ENCODE measurements around the gene GSK3B.

DNA sequence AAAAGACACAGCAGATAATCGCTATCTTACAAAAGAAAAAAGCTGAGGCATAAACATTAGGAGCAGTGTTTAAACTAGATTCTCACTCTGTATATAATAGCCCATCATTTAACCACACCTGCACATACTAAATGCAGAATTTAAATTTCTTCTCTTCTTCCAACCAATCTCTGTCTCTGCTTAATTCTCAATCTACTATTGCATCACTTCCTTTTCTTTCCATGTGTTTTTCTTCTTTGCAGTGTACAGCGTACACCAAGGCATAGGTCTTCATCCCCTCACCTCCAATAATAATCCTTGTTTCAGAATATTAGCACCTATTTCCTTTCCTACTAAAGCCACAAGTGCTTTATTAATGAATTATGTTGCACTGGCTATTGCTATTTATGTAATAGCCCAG, 221.5 kb downstream of the GSK3B start:
- TF ChIP-seq SP1 (IDR thresholded peaks at IDR 0.05) (no peak), BHLHE40 (IDR thresholded peaks at IDR 0.05; ENCODE audit: borderline replicate concordance) (no peak)

All from HEK293T (cell line).